GM18526 (cell line): Measurements from ENCODE around the gene UQCC2.

Source experiments
- POLR2A ChIP-seq: IDR thresholded peaks from 3 replicates; pipeline ENCODE4 v1.6.1; 2011; ENCODE audit not compliant: insufficient read length; ENCODE audit errors: extremely low read depth

Gene UQCC2

GRCh38 chr6:33654831-33655554 lies 56.5 kb downstream of the UQCC2 start:
- no peak for TF ChIP-seq POLR2A

GRCh38 chr6:33652002-33652401 lies 59.5 kb downstream of the UQCC2 start:
- no peak for TF ChIP-seq POLR2A

- TF ChIP-seq POLR2A: no peak
These were observed 60.1 kb downstream of the UQCC2 start for GRCh38 chr6:33651403-33651802.
